ENCODE results near the gene ACE2.

- no peak for TF ChIP-seq MAFK (IDR thresholded peaks at IDR 0.05; ENCODE audit: low read length)
- TF ChIP-seq CTCF (IDR thresholded peaks at IDR 0.05 in 2 of 3, conservative IDR thresholded peaks at IDR 0.05 in 1 of 3; ENCODE audit: insufficient read depth in 2 of 3, low read depth in 1 of 3, low read length in 3 of 3): no peak
- no peak for TF ChIP-seq IFI16 (CRISPR knock-in tag; IDR thresholded peaks at IDR 0.05)
- TF ChIP-seq MXD1 (CRISPR knock-in tag; IDR thresholded peaks at IDR 0.05; ENCODE audit: borderline replicate concordance, poor library complexity, severe bottlenecking): no peak
- TF ChIP-seq TARDBP (IDR thresholded peaks at IDR 0.05): no peak
- no peak for TF ChIP-seq JUND (IDR thresholded peaks at IDR 0.05; ENCODE audit: borderline replicate concordance, low read depth, low read length)
- peak; percentile 17; the same call in 1 of the 3 replicates for TF ChIP-seq JUND (tag; IDR thresholded peaks at IDR 0.05; ENCODE audit: borderline replicate concordance, low read depth, low read length)
- no peak for TF ChIP-seq NR2C2 (CRISPR knock-in tag; IDR thresholded peaks at IDR 0.05)
- no peak for TF ChIP-seq NR2C2 (tag; IDR thresholded peaks at IDR 0.05)
- TF ChIP-seq RUNX1 (IDR thresholded peaks at IDR 0.05; ENCODE audit: low read depth): no peak
Observed at GRCh38 chrX:15530318-15530717, 70.4 kb downstream of the ACE2 start.
